Activated CD8-positive, alpha-beta memory T cell treated with anti-CD3 and anti-CD28 coated beads for 48 hours (primary cell): ENCODE data around the gene KLC1.

ENCODE experiments used
- DNase-seq, 3 experiments: peaks; one replicate each; pipeline ENCODE4 v3.0.0-alpha.2; 2020; ENCODE audit warnings: low read depth in 2 of 3, low spot score in 2 of 3

Gene KLC1

DNA sequence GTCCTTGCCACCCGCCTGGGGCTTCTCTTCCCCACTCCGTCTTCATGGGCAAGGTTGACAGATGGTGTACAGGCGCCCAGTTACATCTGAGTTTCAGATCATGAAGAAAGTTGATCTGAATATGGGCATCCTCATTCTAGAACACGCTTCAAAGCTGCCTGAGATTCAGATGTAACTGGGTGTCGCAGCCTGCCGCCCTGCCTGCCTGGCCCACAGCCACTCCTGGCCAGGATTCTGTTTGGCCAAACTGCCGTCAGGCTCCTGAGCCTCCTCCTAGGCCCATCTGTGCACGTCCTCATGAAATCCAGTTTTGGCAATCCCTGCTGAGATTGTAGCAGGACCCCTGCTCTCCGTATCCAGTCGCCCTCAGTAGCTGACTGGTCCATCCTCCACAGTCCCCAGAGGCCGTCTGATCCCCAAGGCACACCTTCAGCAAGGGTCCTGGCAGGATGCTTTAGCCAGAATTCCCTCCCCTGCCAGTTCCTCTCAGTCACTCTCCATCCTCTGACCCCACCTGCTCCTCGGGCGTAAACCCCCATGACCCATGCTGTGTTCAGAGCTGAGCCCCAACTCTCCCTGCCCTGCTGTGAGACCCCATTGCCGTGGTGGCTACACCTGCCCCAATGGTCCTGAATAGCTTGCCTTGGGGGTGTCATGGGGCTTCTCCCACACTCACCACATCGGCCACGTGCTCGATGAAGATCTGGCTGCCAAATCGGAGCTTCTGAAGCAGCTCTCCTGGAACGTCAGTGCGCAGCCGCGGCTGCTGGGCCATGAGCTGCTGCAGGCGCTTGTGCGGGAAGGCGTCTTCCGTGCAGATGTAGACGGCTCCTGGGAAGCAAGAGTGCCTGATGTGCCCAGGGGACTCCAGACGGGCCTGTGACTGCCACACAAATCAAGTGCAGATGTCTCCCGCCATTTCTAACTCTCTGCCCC is 73.8 kb downstream of the KLC1 start:
- no peak for DNase-seq

DNA sequence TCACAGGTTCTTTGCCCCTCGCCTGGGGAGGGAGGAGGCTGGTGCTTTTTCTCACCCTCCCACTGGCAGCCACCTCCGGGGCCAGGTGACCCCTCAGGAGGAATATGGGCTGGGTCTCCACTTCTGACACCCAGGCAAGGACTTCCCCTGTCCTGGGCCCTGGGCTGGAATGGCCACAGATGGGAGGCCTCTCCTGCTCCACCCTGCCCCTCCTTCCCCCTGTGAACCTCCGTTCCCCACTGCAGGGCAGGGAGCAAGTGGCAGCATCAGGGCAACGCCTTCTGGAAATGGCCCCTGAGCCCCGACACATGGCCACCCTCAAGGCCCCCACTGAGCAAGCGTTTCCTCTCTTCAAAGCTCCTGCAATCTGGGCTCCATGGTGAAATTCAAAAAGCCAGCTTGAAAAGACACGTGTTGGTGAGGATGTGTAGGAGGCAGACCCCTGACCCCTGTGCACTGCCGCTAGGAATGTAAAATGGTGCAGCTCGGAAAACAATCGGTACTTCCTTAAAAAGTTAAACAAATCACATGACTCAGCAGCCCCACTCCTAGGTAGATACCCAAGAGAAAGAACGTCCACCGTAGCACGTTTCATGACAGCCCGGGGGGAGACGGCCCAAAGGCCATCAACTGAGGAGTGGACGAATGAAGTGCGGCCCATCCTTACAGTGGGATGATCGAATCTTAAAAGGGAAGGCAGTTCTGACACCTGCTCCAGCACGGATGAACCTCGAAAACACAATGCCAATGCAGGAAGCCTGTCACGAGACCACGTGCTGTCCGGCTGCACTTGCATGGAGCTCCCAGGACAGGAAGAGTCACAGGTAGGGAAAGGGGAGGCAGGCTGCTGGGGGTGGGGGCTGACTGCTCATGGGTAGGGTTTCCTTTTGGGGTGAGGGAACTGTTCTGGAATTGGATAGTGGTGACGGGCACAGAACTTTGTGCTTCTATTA is 74.7 kb downstream of the KLC1 start:
- no peak for DNase-seq

DNA sequence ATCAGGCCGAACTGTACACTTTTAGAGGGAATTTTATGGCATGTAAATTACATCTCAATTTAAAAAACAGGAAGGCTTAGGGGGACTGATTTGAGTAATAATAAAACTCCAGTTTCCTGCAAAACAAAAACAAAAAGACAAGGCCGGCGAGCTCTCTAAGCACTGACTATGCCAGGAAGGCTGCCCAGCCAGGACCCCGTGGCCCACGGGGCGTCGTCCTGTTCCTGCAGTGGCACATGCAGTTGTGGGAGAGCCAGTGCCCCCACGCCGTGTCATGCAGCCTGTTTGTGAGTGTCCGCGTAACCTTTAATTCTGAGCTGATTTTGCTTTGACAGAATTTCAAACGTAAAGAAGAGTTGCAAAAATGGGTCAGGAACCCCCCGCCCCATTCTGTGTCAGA is 75.7 kb downstream of the KLC1 start:
- DNase-seq: no peak

DNA sequence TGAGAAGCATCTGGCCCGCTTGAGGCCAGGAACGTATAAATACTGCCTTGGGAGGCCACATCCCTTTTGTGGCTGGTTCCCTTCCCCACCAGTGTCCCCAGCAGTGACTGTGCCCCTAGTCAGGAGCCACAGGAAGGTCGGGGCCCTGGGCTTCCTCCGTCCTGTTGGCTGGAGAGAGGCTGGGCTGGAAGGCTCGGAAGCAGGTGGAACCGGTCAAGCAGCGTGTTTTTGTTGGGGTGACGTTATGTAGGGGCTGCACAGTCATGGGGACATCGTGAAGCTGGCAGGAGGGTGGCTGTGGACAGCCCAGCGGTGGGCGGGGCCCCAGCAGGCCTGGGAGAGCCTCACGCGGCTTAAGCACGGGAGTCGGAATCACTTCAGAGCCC is 76.1 kb downstream of the KLC1 start:
- no peak for DNase-seq

DNA sequence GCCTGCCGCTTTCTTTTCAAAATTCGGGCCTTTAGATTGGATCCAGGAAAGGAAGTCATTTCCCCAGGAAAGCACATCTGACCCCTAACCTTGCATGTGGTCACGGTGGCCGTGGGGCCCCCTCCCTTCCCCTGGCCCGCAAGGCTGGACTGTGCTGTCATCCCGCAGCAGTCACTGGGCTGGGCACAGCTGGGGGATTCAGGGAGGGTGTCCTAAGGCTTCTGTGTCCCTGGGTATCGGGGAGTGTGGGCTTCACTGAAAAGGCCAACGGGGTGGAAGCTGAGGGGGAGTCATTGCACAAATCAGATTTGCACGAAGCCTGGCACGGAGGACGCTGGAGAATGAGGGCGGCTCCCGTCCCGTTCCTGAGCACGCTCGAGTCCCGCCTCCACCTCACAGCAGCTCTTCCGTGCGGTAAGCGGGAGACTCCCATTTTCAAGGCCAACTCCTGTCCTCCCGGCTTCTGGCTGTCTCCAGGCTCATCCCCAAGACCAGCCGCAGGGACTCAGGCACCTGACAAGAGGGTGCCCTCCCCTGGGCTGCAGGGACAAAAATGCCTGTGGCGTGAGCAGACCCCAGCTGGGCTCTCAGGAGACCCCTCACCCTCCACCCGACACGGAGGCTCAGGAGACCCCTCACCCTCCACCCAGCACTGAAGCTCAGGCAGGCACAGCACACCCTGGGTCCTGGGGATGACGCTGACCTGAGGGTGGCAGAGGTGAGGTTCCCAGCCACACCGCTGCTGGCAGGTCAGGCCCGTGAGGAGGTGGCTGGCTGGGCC is 76.7 kb downstream of the KLC1 start:
- no peak for DNase-seq

DNA sequence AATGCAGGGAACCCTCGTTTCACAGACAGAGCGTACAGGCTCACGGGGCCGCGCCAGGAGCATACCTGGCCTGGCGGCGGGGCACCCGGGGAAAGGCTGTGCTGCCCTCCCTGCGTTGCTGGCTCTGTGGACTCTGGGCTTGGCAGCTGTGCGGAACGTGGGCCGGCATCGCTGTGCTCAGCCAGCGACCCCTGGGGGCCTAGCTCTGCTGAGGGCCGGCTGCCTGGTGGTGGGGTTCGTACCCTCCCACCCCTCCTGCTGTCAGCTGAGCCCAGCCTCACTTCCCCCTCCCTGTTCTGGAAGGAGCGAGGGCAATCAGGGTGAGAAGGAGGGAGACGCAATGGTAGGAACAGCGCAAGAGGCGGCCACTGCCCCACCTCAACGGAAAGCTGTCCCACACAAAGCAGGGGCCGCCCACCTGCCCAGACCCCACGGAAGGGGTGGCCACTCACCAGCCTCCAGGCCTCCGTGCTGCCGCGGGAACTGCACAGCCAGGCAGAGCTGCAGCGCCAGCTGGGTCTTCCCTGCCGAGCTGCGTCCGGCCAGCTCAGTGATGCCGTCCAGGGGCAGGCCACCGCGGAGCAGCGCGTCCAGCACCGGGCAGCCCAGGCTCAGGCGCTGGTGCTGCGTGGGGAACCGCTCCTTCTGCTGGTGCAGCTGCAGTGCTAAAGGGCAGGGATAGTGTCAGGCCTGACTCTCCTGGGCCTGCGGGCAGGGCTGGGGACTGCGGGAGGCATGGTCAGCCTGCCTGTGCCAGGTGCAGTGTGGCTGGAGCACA is 77.7 kb downstream of the KLC1 start:
- no peak for DNase-seq

DNA sequence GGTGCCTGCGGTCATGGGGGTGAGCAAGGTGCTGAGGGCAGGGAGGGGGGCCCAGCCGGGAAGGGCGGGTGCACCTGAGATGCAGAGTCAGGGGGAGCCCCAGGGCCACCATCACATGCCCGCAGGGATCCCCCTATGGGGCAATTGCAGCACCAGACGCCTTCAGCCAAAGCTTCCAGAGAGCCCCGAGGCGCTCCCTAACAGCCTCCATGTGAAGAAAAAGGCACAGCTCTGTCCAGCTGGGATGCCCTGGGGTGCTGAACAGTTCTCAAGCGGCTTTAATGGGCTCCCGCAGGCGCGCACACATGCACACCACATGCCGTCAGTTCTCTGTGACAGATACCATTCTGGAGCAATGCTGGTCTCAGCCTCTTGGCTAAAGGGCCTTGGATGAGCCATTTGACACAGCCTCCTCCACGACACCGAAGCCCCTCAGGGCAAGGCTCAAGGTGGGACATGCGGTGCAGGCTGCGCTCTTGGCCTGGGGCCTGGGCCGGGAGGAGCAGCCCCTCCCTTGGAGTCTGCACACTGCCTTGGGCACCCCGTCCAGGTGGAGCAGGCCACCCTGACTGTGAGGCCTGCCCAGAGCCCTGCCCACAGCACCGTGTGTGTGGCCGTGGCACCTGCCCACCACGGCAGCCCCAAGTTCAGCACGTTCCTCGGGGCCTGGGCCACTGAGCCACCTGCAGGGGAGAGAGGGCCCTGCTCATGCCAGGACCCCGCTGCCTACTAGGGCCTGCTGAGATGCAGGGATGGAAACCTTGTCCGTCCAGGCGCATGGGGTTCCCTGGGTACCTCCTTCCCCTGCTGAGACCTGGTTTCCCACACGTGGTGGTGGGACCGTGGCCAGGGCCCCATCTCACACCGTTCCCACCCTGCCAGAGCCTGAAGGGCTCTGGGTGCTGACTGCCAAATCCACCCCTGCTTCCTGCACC is 78.6 kb downstream of the KLC1 start:
- no peak for DNase-seq

DNA sequence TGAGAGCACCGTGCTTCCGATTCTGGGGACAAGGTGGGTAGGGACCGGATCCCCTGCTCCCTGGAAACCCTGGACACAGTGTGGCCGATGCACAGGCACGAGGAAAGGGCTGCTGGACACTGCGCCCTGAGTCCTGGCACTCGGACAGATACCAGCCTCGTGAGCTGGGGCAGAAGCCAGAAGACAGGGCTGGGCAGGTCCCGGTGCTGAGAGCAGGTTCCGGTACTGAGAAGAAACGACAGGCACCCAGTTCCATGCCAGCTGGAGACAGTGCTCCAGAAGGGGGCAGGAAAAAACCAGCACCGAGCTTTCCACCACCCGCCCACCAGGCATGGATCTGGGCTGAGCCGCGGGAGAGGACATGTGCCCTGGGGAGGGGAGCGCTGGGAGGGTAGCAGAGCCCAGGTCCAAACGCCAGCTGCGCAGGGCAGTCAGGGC is 79.8 kb downstream of the KLC1 start:
- no peak for DNase-seq

DNA sequence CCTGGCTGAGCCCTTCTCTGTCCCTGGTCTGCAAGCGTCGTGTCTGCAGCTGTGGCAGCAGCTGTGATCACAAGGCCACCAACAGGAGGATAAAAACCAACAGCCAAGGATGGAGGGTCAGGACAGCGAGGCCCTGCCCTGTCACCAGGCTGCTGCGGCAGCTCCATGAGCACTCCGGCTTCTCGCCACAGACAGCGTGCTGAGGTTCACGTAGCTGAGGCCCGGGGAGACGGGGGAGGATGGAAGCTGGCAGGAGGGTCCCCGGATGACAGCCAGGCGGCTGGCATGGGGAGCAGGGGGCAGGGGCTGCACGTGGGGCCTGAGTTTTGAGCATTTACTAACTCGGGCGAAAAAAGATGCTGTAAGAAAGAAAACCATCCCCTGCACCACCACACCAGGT is 80.8 kb downstream of the KLC1 start:
- no peak for DNase-seq

DNA sequence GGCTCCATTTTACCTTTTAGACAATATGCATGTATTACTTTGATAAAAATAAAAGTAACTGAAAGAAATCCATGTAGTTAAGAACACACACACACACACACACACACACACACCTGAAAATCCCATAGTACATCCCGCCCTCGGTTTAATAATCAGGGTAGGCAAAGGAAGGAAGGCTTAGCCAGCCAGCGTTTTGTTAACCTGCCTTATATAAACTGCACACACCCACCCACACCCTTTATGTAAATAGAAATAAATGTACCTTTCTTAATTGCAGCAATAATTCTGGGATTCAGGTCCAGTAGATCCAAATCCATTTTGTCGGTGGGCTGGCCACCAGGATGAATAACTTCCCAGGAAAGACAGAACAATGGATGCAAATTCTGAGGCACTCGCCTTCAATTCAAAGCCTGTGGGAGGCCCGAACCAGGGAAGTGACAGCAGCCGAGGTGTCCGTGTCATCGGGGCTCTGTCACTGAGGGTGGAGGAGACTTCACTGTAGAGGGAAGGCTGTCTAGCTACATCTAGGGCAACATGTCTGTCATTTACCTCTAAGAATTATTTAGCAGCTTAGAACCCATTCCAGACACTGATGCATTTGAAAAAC is 81.9 kb downstream of the KLC1 start:
- no peak for DNase-seq

DNA sequence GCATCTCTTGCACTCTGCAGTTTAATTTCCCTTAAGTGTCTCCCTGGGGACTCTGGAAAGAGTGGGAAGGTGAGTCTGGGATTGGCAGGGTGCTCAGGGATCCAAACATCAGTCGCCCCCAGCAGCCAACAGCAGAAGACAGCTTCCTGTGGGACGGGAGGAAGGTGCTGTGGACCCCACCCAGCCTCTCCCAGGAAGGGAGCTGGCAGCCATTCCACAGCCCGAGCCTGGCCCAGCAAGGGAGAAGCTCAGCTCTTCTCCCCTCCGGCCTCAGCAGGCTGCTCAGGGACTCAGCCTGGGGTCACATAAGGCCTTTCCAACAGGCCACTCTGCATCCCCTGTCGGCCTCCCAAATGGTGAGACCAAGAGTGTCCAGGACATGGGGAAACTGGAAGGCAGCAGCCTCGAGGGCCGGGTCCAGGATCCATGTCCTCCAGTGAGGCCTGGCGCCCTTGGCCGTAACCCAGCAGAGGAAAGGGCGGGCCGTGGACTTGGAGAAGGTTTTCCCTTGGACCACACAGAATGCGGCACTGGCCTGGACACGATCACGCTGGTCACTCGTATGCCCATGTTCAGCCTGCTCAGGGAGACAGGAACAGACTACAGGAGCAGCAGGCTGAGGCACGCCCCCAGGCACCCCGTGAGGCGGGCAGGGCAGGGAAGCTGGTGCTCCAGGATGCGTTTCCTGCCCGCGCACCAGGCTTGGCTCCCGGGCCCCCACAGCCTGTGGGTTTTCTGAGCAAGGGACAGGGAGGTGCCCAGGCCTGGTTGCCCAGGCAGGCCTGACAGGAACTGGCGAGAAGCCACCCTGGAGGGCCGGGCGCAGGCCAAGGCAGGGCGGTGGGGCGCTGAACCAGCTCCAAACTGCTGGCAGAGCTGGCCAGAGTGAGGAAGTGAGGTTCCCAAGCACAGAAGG is 82.8 kb downstream of the KLC1 start:
- DNase-seq: no peak

DNA sequence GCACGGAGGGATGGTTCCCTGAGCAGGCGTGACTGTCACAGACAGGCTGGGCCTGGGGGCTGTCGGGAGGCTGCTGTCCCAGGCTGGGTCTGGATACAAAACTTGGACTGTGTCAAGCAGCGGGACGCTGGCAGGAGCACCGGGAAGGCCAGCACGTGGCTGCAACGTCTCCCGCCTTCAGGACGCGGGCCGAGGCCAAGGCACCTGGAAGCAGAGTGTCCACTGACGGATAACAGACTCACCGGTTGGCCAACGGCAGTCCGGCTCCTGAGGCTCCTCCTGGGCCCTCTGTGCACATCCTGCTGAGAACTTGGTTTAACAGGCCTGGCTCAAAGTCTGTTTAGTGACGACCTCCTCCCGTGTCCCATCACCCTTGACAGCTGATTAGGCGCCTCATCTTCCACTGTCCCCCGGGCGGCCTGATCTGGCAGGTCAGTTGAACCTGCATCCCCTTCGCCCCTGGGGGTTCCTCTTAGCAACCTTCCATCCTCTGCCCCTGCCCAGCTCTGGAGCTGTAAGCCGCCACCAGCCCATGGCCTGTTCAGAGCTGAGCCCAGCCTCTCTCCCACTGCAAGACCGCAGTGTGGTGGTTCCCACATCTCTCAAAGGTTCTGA is 83.7 kb downstream of the KLC1 start:
- no peak for DNase-seq

DNA sequence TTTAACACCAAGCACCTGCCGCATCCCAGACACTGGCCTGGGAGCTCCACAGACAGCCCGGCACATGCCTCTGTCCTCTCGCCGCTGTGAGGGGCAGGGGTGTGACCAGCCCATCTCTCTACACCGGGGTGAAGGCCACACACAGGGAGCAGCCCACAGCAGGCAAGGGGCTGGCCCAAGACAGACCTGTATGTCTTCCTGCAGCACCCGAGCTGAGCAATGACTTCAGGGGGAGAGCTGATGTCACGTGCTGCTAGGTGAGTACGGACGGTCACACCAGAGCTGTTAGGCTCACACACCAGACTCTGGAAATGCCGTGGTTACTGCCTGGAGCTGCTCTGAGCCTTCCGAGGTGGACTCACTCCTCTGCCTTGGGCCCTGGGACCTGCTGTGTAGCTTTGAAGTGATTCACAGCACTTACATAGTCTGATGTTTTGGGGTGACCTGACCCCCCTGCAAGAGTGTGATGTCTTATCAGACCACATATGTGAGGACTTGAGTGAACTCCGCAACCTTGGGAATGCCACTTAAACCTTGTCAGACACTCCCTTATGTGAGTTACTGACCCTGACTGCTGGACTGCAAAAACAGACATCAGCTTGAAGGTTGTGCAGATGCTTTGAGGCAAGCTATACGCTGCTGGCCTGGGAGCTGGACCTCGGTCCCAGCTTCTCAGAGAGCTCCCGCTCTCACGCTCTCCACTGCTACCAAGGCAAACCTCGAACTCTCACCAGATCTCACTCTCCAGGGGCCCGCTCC is 84.5 kb downstream of the KLC1 start:
- no peak for DNase-seq

DNA sequence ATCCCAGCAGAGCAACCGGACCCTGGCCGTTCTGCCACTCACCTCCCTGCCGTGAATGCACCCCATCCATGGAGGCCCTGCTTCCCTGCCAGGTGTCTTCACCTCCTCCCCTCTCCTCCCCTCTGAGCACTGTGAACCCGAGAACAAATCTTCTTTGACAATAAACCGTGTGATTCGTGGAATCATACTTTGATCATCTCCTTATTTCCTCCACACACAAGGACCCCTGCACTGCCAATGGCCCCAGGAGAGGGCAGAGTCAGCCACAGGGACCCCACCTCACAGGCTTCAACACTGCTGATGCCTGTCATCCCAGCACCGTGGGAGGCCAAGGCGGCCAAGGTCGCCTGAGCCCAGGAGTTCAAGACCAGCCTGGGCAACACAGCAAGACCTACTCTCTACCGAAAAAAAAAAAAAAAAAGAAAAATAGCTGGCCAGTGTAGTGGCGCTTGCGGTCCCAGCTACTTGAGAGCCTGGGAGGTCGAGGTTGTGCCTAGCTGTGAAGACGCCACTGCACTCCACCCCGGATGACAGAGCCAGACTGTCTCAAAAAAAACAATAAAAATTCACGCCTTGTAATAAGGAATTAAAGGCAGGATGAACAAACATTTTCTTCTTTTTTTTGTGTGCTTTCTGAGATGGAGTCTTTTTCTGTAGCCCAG is 85.2 kb downstream of the KLC1 start:
- no peak for DNase-seq

DNA sequence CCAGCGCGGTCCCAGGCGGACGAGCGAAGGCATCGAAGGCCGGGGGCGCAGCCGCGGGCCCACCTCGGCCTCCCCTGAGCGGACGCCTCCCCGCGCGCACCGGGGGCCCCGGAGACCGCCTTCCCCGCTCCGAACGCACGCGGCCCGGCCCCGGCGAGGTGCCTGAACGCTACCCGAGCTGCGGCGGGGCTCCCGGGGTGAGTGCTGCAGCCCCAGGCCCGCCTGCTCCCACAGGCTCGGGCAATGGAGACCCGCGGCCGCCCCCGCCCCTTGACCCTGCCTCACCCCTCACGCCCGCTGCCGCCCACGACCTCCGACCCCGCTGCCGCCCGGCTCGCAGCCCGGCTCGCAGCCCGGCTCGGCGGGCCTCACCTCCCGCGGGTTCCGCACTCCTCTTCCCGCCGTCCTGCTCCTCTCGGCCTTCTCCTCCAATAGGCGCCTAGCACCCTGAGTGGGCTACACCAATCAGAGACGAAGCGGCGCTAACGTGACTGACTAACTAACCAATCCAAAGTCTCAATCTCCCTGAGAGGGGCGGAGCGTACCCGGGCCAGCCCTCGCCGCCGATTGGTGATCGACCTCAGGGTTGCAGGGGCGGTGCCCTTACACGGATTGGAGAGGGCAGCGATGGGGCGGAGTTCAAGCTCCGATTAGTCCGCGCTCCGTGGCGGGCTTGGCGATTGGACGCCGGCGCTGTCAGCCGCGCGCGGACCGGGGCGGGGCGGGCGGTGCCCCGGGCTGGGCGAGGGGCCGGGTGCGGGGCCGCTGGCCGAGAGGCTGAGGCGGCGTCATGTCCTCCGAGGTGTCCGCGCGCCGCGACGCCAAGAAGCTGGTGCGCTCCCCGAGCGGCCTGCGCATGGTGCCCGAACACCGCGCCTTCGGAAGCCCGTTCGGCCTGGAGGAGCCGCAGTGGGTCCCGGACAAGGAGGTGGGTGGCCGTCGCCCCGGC is 86.3 kb downstream of the KLC1 start, which contains the start of the genes XRCC3 and ZFYVE21:
XRCC3 (minus strand) TSS at position 400 of the 949 bp plus-strand sequence. CDS start 4,364 bp downstream, outside the sequence.
ZFYVE21 (plus strand) TSS at position 759 of the 949 bp plus-strand sequence; CDS start at position 791, 32 bp downstream.
- DNase-seq: peak; percentile 92 to 99 (median 97)
